Measurements from ENCODE around the gene ENHO.

Gene ENHO

GRCh38 chr9:34510497-34511468, 12.0 kb downstream of the ENHO start:
- Histone ChIP-seq H3F3A (ENCODE audit: insufficient read depth, low read length) (no peaks in the 10 kb centered on the region), H3K79me2 (ENCODE audit: insufficient read depth, low read length) (no peaks in the 10 kb centered on the region), H3K9me3 (ENCODE audit: low read length) (no peaks in the 10 kb centered on the region), H3K4me2 (ENCODE audit: low read length) (no peak overlapping the region), H3K27me3 (ENCODE audit: insufficient read depth, low read length) (no peaks in the 10 kb centered on the region), H3K9me2 (ENCODE audit: low read depth, low read length) (no peaks in the 10 kb centered on the region), H4K20me1 (ENCODE audit: insufficient read depth, low read length) (no peaks in the 10 kb centered on the region), H2AFZ (ENCODE audit: low read length) (no peak overlapping the region), H3K9ac (ENCODE audit: low read length) (no peak overlapping the region), H3K27ac (ENCODE audit: low read depth, low read length, poor library complexity, severe bottlenecking) (no peak overlapping the region), H3K4me1 (ENCODE audit: insufficient read depth, low read length, severe bottlenecking) (no peaks in the 10 kb centered on the region), H3K4me3 (ENCODE audit: low read depth, low read length, poor library complexity, severe bottlenecking) (no peak overlapping the region), H3K36me3 (ENCODE audit: insufficient read depth, low read length) (no peaks in the 10 kb centered on the region)
- no peak for TF ChIP-seq EZH2 (IDR thresholded peaks at IDR 0.05; ENCODE audit: borderline replicate concordance, low read length)
- TF ChIP-seq CTCF (IDR thresholded peaks at IDR 0.05; ENCODE audit: low read length): no peak

GRCh38 chr9:34508951-34509350, 13.8 kb downstream of the ENHO start:
- H3K9me2 ChIP-seq (ENCODE audit: low read depth, low read length): no peaks in the 10 kb centered on the region
- no peaks in the 10 kb centered on the region for H3K79me2 ChIP-seq (ENCODE audit: insufficient read depth, low read length)
- H3K4me1 ChIP-seq (ENCODE audit: insufficient read depth, low read length, severe bottlenecking): no peaks in the 10 kb centered on the region
- no peak overlapping the region for H2AFZ ChIP-seq (ENCODE audit: low read length)
- TF ChIP-seq CTCF (IDR thresholded peaks at IDR 0.05; ENCODE audit: low read length) (no peak), EZH2 (IDR thresholded peaks at IDR 0.05; ENCODE audit: borderline replicate concordance, low read length) (no peak)
- H3K4me3 ChIP-seq (ENCODE audit: low read depth, low read length, poor library complexity, severe bottlenecking): no peak overlapping the region
- H3K27me3 ChIP-seq (ENCODE audit: insufficient read depth, low read length): no peaks in the 10 kb centered on the region
- H3K36me3 ChIP-seq (ENCODE audit: insufficient read depth, low read length): no peaks in the 10 kb centered on the region
- no peak overlapping the region for H3K27ac ChIP-seq (ENCODE audit: low read depth, low read length, poor library complexity, severe bottlenecking)
- H4K20me1 ChIP-seq (ENCODE audit: insufficient read depth, low read length): no peaks in the 10 kb centered on the region
- no peaks in the 10 kb centered on the region for H3K9me3 ChIP-seq (ENCODE audit: low read length)
- H3F3A ChIP-seq (ENCODE audit: insufficient read depth, low read length): no peaks in the 10 kb centered on the region
- no peak overlapping the region for H3K9ac ChIP-seq (ENCODE audit: low read length)
- no peak overlapping the region for H3K4me2 ChIP-seq (ENCODE audit: low read length)

GRCh38 chr9:34508463-34508862, 14.3 kb downstream of the ENHO start:
- no peak overlapping the region for H2AFZ ChIP-seq (ENCODE audit: low read length)
- no peak overlapping the region for H3K4me3 ChIP-seq (ENCODE audit: low read depth, low read length, poor library complexity, severe bottlenecking)
- no peaks in the 10 kb centered on the region for H3K9me3 ChIP-seq (ENCODE audit: low read length)
- no peak overlapping the region for H3K27ac ChIP-seq (ENCODE audit: low read depth, low read length, poor library complexity, severe bottlenecking)
- H3K4me2 ChIP-seq (ENCODE audit: low read length): no peak overlapping the region
- H3K9me2 ChIP-seq (ENCODE audit: low read depth, low read length): no peaks in the 10 kb centered on the region
- TF ChIP-seq EZH2 (IDR thresholded peaks at IDR 0.05; ENCODE audit: borderline replicate concordance, low read length) (no peak), CTCF (IDR thresholded peaks at IDR 0.05; ENCODE audit: low read length) (no peak)
- no peaks in the 10 kb centered on the region for H4K20me1 ChIP-seq (ENCODE audit: insufficient read depth, low read length)
- H3K36me3 ChIP-seq (ENCODE audit: insufficient read depth, low read length): no peaks in the 10 kb centered on the region
- no peaks in the 10 kb centered on the region for H3K27me3 ChIP-seq (ENCODE audit: insufficient read depth, low read length)
- no peaks in the 10 kb centered on the region for H3F3A ChIP-seq (ENCODE audit: insufficient read depth, low read length)
- no peaks in the 10 kb centered on the region for H3K4me1 ChIP-seq (ENCODE audit: insufficient read depth, low read length, severe bottlenecking)
- H3K79me2 ChIP-seq (ENCODE audit: insufficient read depth, low read length): no peaks in the 10 kb centered on the region
- H3K9ac ChIP-seq (ENCODE audit: low read length): no peak overlapping the region
